ENCODE results near the gene NEURL4.
A peak's percentile ranks its signal among the peaks of the same experiment; 100 is the strongest.
"Not testable (repeated sequence)": the region's sequence is repeated elsewhere in the genome, so short reads cannot be mapped to it uniquely, and the experiment has no call there.

The NEURL4 gene

GRCh38 chr17:7335765-7336164, 6.6 kb upstream of the NEURL4 start:
- H3K9me3 Mint-ChIP-seq (ENCODE audit: low read depth); H3K36me3 Mint-ChIP-seq; H3K27me3 Mint-ChIP-seq: not testable (repeated sequence)
- H3K4me3 Mint-ChIP-seq, result peak overlapping the region; percentile 92
- H3K4me1 Mint-ChIP-seq (ENCODE audit: low read depth), result peaks cover 56% of the 10 kb centered on the region
- peak overlapping the region; percentile 96 for H3K27ac Mint-ChIP-seq

- Mint-ChIP-seq H3K4me1 (ENCODE audit: low read depth) (peaks cover 58% of the 10 kb centered on the region), H3K27ac (peak overlapping the region; percentile 96), H3K36me3 (peaks cover 3% of the 10 kb centered on the region), H3K9me3 (ENCODE audit: low read depth) (no peaks in the 10 kb centered on the region), H3K4me3 (peak overlapping the region; percentile 92), H3K27me3 (no peaks in the 10 kb centered on the region)
Observed at GRCh38 chr17:7334938-7335538, 5.9 kb upstream of the NEURL4 start.

GRCh38 chr17:7332600-7333069, 3.5 kb upstream of the NEURL4 start:
- peak overlapping the region; percentile 86 for H3K27ac Mint-ChIP-seq
- peaks cover 66% of the 10 kb centered on the region for H3K4me1 Mint-ChIP-seq (ENCODE audit: low read depth)
- H3K36me3 Mint-ChIP-seq; H3K27me3 Mint-ChIP-seq; H3K9me3 Mint-ChIP-seq (ENCODE audit: low read depth): not testable (repeated sequence)
- peak overlapping the region; percentile 68 for H3K4me3 Mint-ChIP-seq

- H3K27ac Mint-ChIP-seq, result peak overlapping the region; percentile 86
- H3K36me3 Mint-ChIP-seq, result peaks cover 2% of the 10 kb centered on the region
- peak overlapping the region; percentile 68 for H3K4me3 Mint-ChIP-seq
Observed at GRCh38 chr17:7332111-7332510, 3.0 kb upstream of the NEURL4 start.

GRCh38 chr17:7330638-7331015, 1.5 kb upstream of the NEURL4 start:
- peaks cover 2% of the 10 kb centered on the region for H3K36me3 Mint-ChIP-seq
- peak overlapping the region; percentile 94 for H3K4me3 Mint-ChIP-seq
- H3K27ac Mint-ChIP-seq, result peak overlapping the region; percentile 96
- H3K4me1 Mint-ChIP-seq (ENCODE audit: low read depth), result peaks cover 54% of the 10 kb centered on the region
- no peaks in the 10 kb centered on the region for H3K9me3 Mint-ChIP-seq (ENCODE audit: low read depth)
- H3K27me3 Mint-ChIP-seq, result no peaks in the 10 kb centered on the region

More at GRCh38 chr17:7332111-7332510, 3.0 kb upstream of the NEURL4 start:
- Mint-ChIP-seq H3K4me1 (ENCODE audit: low read depth) (peaks cover 63% of the 10 kb centered on the region), H3K27me3 (no peaks in the 10 kb centered on the region), H3K9me3 (ENCODE audit: low read depth) (no peaks in the 10 kb centered on the region)

GRCh38 chr17:7329997-7330637, 982 bp upstream of the NEURL4 start:
- Mint-ChIP-seq H3K9me3 (ENCODE audit: low read depth) (no peaks in the 10 kb centered on the region), H3K4me1 (ENCODE audit: low read depth) (peaks cover 48% of the 10 kb centered on the region), H3K4me3 (peak overlapping the region; percentile 94), H3K36me3 (peaks cover 2% of the 10 kb centered on the region), H3K27me3 (no peaks in the 10 kb centered on the region), H3K27ac (peak overlapping the region; percentile 96)

GRCh38 chr17:7329374-7329996, 350 bp upstream of the NEURL4 start:
- H3K9me3 Mint-ChIP-seq (ENCODE audit: low read depth), result no peaks in the 10 kb centered on the region
- peaks cover 2% of the 10 kb centered on the region for H3K36me3 Mint-ChIP-seq
- no peaks in the 10 kb centered on the region for H3K27me3 Mint-ChIP-seq
- H3K27ac Mint-ChIP-seq, result peak overlapping the region; percentile 96
- H3K4me1 Mint-ChIP-seq (ENCODE audit: low read depth), result peaks cover 42% of the 10 kb centered on the region
- H3K4me3 Mint-ChIP-seq, result peak overlapping the region; percentile 94

- Mint-ChIP-seq H3K27me3 (no peaks in the 10 kb centered on the region), H3K4me1 (ENCODE audit: low read depth) (peaks cover 39% of the 10 kb centered on the region), H3K36me3 (peaks cover 2% of the 10 kb centered on the region)
Observed at GRCh38 chr17:7328009-7328408, 1.1 kb downstream of the NEURL4 start.

GRCh38 chr17:7327501-7327900, 1.6 kb downstream of the NEURL4 start:
- Mint-ChIP-seq H3K27me3 (no peaks in the 10 kb centered on the region), H3K4me1 (ENCODE audit: low read depth) (peaks cover 35% of the 10 kb centered on the region), H3K4me3 (peak overlapping the region; percentile 35), H3K9me3 (ENCODE audit: low read depth) (no peaks in the 10 kb centered on the region), H3K36me3 (peaks cover 2% of the 10 kb centered on the region), H3K27ac (peak overlapping the region; percentile 68)

More at GRCh38 chr17:7328009-7328408, 1.1 kb downstream of the NEURL4 start:
- Mint-ChIP-seq H3K27ac (peak overlapping the region; percentile 93), H3K9me3 (ENCODE audit: low read depth) (no peaks in the 10 kb centered on the region), H3K4me3 (peak overlapping the region; percentile 90)

GRCh38 chr17:7327056-7327455, 2.1 kb downstream of the NEURL4 start:
- Mint-ChIP-seq H3K27ac (no peak overlapping the region), H3K27me3 (no peaks in the 10 kb centered on the region), H3K36me3 (peaks cover 2% of the 10 kb centered on the region), H3K4me3 (no peak overlapping the region), H3K9me3 (ENCODE audit: low read depth) (no peaks in the 10 kb centered on the region), H3K4me1 (ENCODE audit: low read depth) (peaks cover 31% of the 10 kb centered on the region)

GRCh38 chr17:7326186-7326585, 2.9 kb downstream of the NEURL4 start:
- peaks cover 4% of the 10 kb centered on the region for H3K36me3 Mint-ChIP-seq
- H3K4me1 Mint-ChIP-seq (ENCODE audit: low read depth), result peaks cover 31% of the 10 kb centered on the region
- H3K4me3 Mint-ChIP-seq, result no peak overlapping the region

GRCh38 chr17:7325031-7325528, 4.1 kb downstream of the NEURL4 start:
- Mint-ChIP-seq H3K4me3 (no peak overlapping the region), H3K4me1 (ENCODE audit: low read depth) (peaks cover 25% of the 10 kb centered on the region)

More at GRCh38 chr17:7326186-7326585, 2.9 kb downstream of the NEURL4 start:
- no peak overlapping the region for H3K27ac Mint-ChIP-seq
- H3K27me3 Mint-ChIP-seq, result no peaks in the 10 kb centered on the region
- H3K9me3 Mint-ChIP-seq (ENCODE audit: low read depth), result no peaks in the 10 kb centered on the region

GRCh38 chr17:7324438-7324779, 4.7 kb downstream of the NEURL4 start:
- Mint-ChIP-seq H3K27ac (no peak overlapping the region), H3K9me3 (ENCODE audit: low read depth) (no peaks in the 10 kb centered on the region), H3K27me3 (no peaks in the 10 kb centered on the region), H3K4me3 (no peak overlapping the region), H3K4me1 (ENCODE audit: low read depth) (peaks cover 19% of the 10 kb centered on the region), H3K36me3 (peaks cover 4% of the 10 kb centered on the region)

More at GRCh38 chr17:7325031-7325528, 4.1 kb downstream of the NEURL4 start:
- no peaks in the 10 kb centered on the region for H3K9me3 Mint-ChIP-seq (ENCODE audit: low read depth)
- peaks cover 4% of the 10 kb centered on the region for H3K36me3 Mint-ChIP-seq
- H3K27me3 Mint-ChIP-seq, result no peaks in the 10 kb centered on the region
- no peak overlapping the region for H3K27ac Mint-ChIP-seq

GRCh38 chr17:7323731-7324437, 5.3 kb downstream of the NEURL4 start:
- Mint-ChIP-seq H3K36me3 (peaks cover 4% of the 10 kb centered on the region), H3K4me1 (ENCODE audit: low read depth) (peaks cover 19% of the 10 kb centered on the region), H3K27ac (no peak overlapping the region), H3K4me3 (no peak overlapping the region), H3K9me3 (ENCODE audit: low read depth) (no peaks in the 10 kb centered on the region), H3K27me3 (no peaks in the 10 kb centered on the region)

Data from activated naive CD8-positive, alpha-beta T cell (primary cell).